ENCODE results near the gene KIFC3.

KIFC3 gene

DNA sequence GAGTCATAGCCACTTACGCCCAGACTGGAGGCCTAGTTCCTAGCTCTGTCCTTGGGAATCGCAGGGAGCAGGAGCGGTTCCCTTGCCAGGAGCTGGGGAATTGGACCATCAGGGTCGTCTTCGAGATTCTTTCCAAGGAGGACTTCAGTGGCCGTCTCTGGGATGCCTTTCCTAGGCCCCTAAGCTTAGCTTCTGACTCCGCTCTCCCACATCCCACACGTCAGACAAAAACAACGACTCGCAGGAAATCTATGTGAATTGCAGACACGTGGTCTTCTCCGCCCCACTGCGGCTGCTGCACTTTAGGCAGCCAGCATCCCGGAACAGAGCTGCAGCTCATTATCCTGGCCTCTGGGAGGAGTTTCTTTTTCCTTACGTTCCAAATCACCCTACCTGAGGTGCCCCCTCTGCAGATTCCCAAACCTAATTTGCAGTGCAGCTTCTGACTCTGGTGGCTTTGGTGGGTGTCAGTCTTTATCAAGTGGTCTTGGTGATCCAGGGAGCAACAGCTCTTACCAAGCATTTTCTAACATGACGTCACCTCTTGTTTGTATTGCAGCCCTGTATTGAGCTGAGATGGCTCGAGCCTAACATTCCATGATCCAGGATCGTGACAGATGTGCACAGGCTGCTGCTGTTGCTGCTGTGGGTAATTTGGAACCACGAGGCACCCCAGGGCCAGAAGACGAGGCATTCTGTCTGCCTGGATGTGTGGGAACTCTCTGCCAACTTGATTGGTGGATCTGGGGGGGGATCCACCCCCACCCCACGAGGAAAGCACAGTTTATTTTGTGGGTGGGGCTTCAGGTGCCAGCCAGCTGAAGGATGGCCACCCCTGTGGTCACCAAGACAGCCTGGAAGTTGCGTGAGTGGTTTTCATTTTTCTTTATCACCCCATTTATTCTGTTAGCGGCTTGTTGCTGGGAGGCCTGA is 65.6 kb downstream of the KIFC3 start:
- TF ChIP-seq, protein P1, sequence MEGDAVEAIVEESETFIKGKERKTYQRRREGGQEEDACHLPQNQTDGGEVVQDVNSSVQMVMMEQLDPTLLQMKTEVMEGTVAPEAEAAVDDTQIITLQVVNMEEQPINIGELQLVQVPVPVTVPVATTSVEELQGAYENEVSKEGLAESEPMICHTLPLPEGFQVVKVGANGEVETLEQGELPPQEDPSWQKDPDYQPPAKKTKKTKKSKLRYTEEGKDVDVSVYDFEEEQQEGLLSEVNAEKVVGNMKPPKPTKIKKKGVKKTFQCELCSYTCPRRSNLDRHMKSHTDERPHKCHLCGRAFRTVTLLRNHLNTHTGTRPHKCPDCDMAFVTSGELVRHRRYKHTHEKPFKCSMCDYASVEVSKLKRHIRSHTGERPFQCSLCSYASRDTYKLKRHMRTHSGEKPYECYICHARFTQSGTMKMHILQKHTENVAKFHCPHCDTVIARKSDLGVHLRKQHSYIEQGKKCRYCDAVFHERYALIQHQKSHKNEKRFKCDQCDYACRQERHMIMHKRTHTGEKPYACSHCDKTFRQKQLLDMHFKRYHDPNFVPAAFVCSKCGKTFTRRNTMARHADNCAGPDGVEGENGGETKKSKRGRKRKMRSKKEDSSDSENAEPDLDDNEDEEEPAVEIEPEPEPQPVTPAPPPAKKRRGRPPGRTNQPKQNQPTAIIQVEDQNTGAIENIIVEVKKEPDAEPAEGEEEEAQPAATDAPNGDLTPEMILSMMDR (IDR thresholded peaks at IDR 0.05; ENCODE audit: low read depth, low read length) = no peak
- H3K4me3 ChIP-seq (ENCODE audit: low read depth, low read length) = peak overlapping the region; percentile 80

DNA sequence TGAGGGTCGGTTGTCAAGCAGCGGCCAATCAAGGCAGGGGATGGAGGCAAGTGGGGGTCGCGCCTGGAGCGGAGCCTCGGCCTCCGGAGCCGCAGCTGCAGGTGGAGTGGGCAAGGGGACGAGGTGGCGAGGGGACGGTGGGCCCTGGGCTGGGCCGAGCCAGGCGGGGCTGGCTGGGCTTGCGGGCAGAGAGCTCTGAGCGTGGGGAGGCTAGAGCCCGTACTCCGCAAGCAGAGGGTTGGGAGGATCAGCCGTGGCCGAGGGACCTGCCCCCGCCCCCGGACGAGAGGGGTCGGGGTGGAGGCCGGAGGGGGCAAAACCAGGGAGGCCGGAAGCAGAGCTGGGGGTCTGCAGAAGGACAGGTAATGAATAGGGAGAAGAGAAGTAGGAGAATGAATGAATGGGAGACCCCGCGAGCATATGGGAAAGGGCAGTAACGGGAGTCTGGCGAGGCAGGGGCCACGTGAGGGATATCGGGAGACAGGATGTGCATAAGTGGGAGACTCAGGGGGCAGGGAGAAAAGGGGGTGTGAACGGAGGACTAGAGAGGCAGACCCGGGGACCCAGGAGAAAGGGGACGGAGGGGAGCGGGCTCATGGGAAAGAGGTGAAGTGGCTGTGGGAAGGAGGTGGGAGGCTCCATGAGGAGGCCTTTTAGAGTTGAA is 66.4 kb downstream of the KIFC3 start, which contains the start of gene KATNB1:
Gene KATNB1, plus strand, starts transcription at position 16 of the 664 bp plus-strand sequence. CDS start 1,474 bp downstream, outside the sequence.
- TF ChIP-seq, protein P1 (IDR thresholded peaks at IDR 0.05; ENCODE audit: low read depth, low read length) = no peak
- peak within 1 kb of the TSS; percentile 80 for H3K4me3 ChIP-seq (ENCODE audit: low read depth, low read length)

DNA sequence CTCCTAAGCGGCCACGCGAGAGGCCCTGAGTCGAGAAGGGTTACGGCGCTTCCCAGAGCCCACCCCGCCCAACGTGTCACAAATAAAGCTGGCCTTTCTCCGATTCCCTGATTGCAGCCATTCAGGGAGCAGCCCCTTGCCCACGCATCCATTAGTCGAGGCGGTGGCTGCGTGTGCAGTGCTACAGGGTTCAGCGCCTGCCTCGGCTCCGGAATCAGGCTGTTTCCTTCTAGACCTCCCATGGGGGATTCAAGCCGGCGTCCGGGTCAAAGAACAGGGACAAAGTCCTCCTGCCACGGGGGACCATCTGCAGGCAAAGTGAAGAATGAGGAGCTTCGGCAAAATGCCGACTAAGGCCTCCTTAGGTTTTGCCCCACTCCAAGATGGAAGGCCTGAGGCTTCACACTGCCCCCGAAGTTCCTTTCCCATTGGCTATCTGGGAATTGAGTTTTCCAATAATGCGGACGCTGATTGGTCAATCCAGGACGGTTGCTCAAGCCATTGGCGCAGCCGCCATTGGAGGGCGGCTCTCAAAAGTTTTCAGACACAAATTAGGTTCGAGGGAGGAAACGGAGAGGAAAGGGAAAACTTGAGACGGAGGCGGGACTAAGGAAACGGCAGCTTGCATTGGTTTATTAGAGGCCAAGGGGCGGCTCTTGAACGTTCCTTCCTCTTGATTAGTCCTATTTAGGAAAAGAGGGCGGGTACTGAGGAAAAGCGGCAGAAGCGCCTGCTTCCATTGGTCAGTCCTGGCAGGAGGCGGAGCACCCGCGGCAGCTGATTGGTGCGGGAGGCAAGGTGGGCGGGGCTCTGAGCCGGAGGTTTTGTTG is 67.2 kb downstream of the KIFC3 start:
- TF ChIP-seq, protein P1 (IDR thresholded peaks at IDR 0.05; ENCODE audit: low read depth, low read length) = no peak
- peak overlapping the region; percentile 80 for H3K4me3 ChIP-seq (ENCODE audit: low read depth, low read length)

DNA sequence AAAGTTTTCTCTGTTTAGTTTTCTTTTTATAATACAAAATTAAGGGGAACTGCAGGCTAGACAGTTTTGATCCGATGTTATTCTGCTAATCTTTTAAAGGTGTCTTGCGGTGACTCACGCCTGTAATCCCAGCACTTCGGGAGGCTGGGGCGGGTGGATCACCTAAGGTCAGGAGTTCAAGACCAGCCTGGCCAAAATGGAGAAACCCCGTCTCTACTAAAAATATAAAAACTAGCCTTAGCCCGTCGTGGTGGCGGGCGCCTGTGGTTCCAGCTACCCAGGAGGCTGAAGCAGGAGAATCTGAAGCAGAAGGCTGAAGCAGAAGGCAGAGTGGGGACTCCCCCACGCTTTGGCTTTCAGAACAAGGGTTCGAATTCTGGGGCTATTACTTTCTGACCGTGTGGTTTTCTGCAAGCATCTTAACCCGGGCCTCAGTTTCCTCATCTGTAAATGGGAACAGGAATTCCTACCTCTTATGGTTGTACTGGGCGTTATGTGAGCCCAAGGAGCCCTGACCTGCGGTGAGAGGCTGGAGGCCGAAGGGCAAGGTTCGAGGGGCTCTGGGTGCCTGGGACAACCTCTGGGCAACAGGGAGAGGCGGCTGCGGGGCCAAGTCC is 67.9 kb downstream of the KIFC3 start:
- peak overlapping the region; percentile 80 for H3K4me3 ChIP-seq (ENCODE audit: low read depth, low read length)
- TF ChIP-seq, protein P1 (IDR thresholded peaks at IDR 0.05; ENCODE audit: low read depth, low read length) = no peak

DNA sequence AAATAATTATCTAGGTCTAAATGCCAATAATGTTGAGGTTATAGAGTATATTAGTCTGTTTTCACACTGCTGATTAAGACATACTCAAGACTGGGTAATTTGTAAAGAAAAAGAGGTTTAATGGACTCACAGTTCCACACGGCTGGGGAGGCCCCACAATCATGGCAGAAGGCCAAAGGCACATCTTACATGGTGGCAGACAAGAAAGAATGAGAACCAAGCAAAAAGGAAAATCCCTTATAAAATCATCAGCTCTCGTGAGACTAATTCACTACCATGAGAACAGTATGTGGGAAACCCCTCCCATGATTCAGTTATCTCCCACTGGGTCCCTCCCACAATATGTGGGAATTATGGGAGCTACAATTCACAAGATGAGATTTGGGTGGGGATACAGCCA is 69.6 kb downstream of the KIFC3 start:
- TF ChIP-seq, protein P1 (IDR thresholded peaks at IDR 0.05; ENCODE audit: low read depth, low read length) = no peak

DNA sequence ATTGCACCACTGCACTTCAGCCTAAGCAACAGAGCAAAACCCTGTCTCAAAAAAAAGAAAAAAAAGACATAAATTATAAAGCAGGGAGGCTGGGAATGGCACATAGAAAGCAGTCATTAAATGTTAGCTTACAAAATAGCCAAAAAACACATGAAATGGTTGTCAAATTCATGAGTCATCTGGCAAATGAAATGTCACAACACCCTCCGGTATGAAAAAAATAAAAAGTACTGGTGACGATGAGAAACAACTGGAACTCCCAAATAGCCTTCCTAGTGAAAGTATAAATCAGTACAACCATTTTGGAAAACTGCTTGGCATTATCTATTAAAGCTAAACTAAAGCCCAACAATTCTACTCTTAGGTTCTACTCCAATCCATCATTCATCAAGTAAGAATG is 70.3 kb downstream of the KIFC3 start:
- H3K4me3 ChIP-seq (ENCODE audit: low read depth, low read length) = no peak overlapping the region
- TF ChIP-seq, protein P1 (IDR thresholded peaks at IDR 0.05; ENCODE audit: low read depth, low read length) = no peak

More for the DNA sequence above, 69.6 kb downstream of the KIFC3 start:
- no peak overlapping the region for H3K4me3 ChIP-seq (ENCODE audit: low read depth, low read length)

Data from WI38 (cell line).